GM18499 (cell line): ENCODE measurements around the gene PIK3R3.

Experiments used
- ATAC-seq: cut with Tn5 transposase; IDR thresholded peaks from one replicate; pipeline ENCODE4 v1.9.1; 2021; ENCODE audit warnings: moderate number of reproducible peaks; ENCODE audit not compliant: insufficient read depth, unreplicated experiment

Gene PIK3R3

GRCh38 chr1:46001081-46001785 lies 131.2 kb downstream of the PIK3R3 start:
- ATAC-seq, result no peak

GRCh38 chr1:45999507-45999906 lies 132.9 kb downstream of the PIK3R3 start:
- ATAC-seq, result no peak

GRCh38 chr1:45998020-45998617 lies 134.3 kb downstream of the PIK3R3 start:
- no peak for ATAC-seq

- no peak for ATAC-seq
Measured at GRCh38 chr1:45995298-45995697, 137.1 kb downstream of the PIK3R3 start.

- ATAC-seq, result no peak
Measured at GRCh38 chr1:45994423-45994822, 138.0 kb downstream of the PIK3R3 start.
